GM23338 (cell line): Measurements from ENCODE around the gene RNGTT. TPM values are rescaled to one million over a fixed set of nuclear protein-coding genes. Genes with fewer than 3 reads are reported as not detected.

Experiments
- ATAC-seq: fragments of 200-7000 bp; cut with Tn5 transposase; 3 replicates; pipeline ENCODE4 v1.9.1; 2020
- DNase-seq: peaks from one replicate; pipeline ENCODE4 v3.0.0-alpha.2; 2015; ENCODE audit warnings: low spot score
- H2AFZ ChIP-seq: fragments of 200-600 bp; sonication (generic); 2 replicates; pipeline ENCODE4 v1.8.0; 2016; ENCODE audit warnings: antibody characterized with exemption, mild to moderate bottlenecking, moderate library complexity
- H3F3A ChIP-seq: fragments of 200-600 bp; sonication (generic); replicated peaks from 2 replicates; pipeline ENCODE4 v1.8.0; 2017; ENCODE audit warnings: antibody characterized with exemption, mixed run types, low read depth
- H3K27ac ChIP-seq: fragments of 200-600 bp; sonication (generic); 2 replicates; pipeline ENCODE4 v1.6.1; 2016; ENCODE audit warnings: low read depth
- H3K27me3 ChIP-seq: fragments of 200-600 bp; sonication (generic); 2 replicates; pipeline ENCODE4 v1.8.0; 2016; ENCODE audit warnings: mild to moderate bottlenecking, mixed run types, moderate library complexity; ENCODE audit not compliant: insufficient read depth
- H3K36me3 ChIP-seq: fragments of 200-600 bp; sonication (generic); 2 replicates; pipeline ENCODE4 v1.8.0; 2016; ENCODE audit warnings: mild to moderate bottlenecking; ENCODE audit not compliant: insufficient read depth
- H3K4me1 ChIP-seq: fragments of 200-600 bp; sonication (generic); 2 replicates; pipeline ENCODE4 v1.8.0; 2016; ENCODE audit warnings: mild to moderate bottlenecking, moderate library complexity; ENCODE audit not compliant: insufficient read depth
- H3K4me2 ChIP-seq: fragments of 200-600 bp; sonication (generic); 2 replicates; pipeline ENCODE4 v1.7.1; 2017; ENCODE audit warnings: mixed run types
- H3K4me3 ChIP-seq: fragments of 200-600 bp; sonication (generic); 2 replicates; pipeline ENCODE4 v1.6.1; 2016; ENCODE audit warnings: mixed run types
- H3K79me2 ChIP-seq: fragments of 200-600 bp; sonication (generic); replicated peaks from 2 replicates; pipeline ENCODE4 v1.8.0; 2017; ENCODE audit warnings: mild to moderate bottlenecking; ENCODE audit not compliant: insufficient read depth
- H3K9me2 ChIP-seq: fragments of 200-600 bp; sonication (generic); 2 replicates; pipeline ENCODE4 v1.8.0; 2017; ENCODE audit not compliant: insufficient read depth
- H4K20me1 ChIP-seq: fragments of 200-600 bp; sonication (generic); replicated peaks from 2 replicates; pipeline ENCODE4 v1.8.0; 2017; ENCODE audit warnings: mild to moderate bottlenecking; ENCODE audit not compliant: insufficient read depth
- H3K27ac Mint-ChIP-seq: 2 replicates; pipeline ENCODE4 v1.8.0; 2020; ENCODE audit warnings: inconsistent platforms, mild to moderate bottlenecking, moderate library complexity, mixed read lengths
- H3K27me3 Mint-ChIP-seq: 3 replicates; pipeline ENCODE4 v1.8.0; 2022; ENCODE audit warnings: low read depth, mild to moderate bottlenecking, moderate library complexity, mixed read lengths, inconsistent platforms; ENCODE audit not compliant: insufficient read depth, poor library complexity
- H3K36me3 Mint-ChIP-seq: 3 replicates; pipeline ENCODE4 v1.8.0; 2021; ENCODE audit warnings: low read depth, mild to moderate bottlenecking, inconsistent platforms, moderate library complexity, mixed read lengths
- H3K4me1 Mint-ChIP-seq: 3 replicates; pipeline ENCODE4 v1.8.0; 2020; ENCODE audit warnings: mild to moderate bottlenecking, inconsistent platforms, mixed read lengths
- H3K4me3 Mint-ChIP-seq: 3 replicates; pipeline ENCODE4 v1.8.0; 2021; ENCODE audit warnings: moderate library complexity, mild to moderate bottlenecking, inconsistent platforms, mixed read lengths
- H3K9me3 Mint-ChIP-seq: 3 replicates; pipeline ENCODE4 v1.8.0; 2020; ENCODE audit warnings: moderate library complexity, mild to moderate bottlenecking, inconsistent platforms, mixed read lengths
- JUNB ChIP-seq: IDR thresholded peaks from one replicate; pipeline ENCODE4 v1.6.1; 2016; ENCODE audit warnings: antibody characterized with exemption; ENCODE audit not compliant: unreplicated experiment
- polyA plus RNA-seq: library from polyadenylated mRNA; unstranded; fragments of >200 nt; fragmentation: Nextera tagmentation; extraction: Ambion mirVana; gene quantifications from 2 replicates; pipeline ENCODE4 v1.2.1, GENCODE V29; 2016
- total RNA-seq: library from RNA; depleted of rRNA; stranded (reverse); fragments of >200 nt; shearing (Covaris generic); gene quantifications from 2 replicates; pipeline ENCODE4 v1.2.3, GENCODE V29; 2014
- TF ChIP-seq, protein P1 (sequence below): fragments of 250-450 bp; sonication (Bioruptor Pico); IDR thresholded peaks from 2 replicates; pipeline ENCODE4 v1.5.0; 2020; ENCODE audit warnings: mild to moderate bottlenecking, moderate library complexity
- TF ChIP-seq, protein P2 (sequence below), 2 experiments: fragments of 200-600 bp in 1 of 2; sonication (generic) in 1 of 2; conservative IDR thresholded peaks; 2 replicates each; pipeline versions ENCODE4 v1.5.1 to v1.6.1; 2016 to 2017; ENCODE audit warnings: antibody characterized with exemption in 2 of 2, low read depth in 2 of 2, mild to moderate bottlenecking in 2 of 2, moderate library complexity in 1 of 2

The RNGTT gene
- total and polyA plus RNA-seq, 2 experiments from 2014 or later: 11.2 to 29.2 TPM

- DNase-seq (no peak), ATAC-seq (no peak)
- peaks cover 10% of the 10 kb centered on the region for H3K4me1 Mint-ChIP-seq
- H2AFZ ChIP-seq: no peak overlapping the region
- no peaks in the 10 kb centered on the region for H3K36me3 ChIP-seq
- H3K4me1 ChIP-seq: peaks cover 8% of the 10 kb centered on the region
- no peak overlapping the region for H3K27ac Mint-ChIP-seq
- H3K79me2 ChIP-seq: peaks cover 13% of the 10 kb centered on the region
- H3K27ac ChIP-seq: no peak overlapping the region
- H3K36me3 Mint-ChIP-seq: peaks cover 14% of the 10 kb centered on the region
- TF ChIP-seq JUNB: no peak
- TF ChIP-seq, protein P1, sequence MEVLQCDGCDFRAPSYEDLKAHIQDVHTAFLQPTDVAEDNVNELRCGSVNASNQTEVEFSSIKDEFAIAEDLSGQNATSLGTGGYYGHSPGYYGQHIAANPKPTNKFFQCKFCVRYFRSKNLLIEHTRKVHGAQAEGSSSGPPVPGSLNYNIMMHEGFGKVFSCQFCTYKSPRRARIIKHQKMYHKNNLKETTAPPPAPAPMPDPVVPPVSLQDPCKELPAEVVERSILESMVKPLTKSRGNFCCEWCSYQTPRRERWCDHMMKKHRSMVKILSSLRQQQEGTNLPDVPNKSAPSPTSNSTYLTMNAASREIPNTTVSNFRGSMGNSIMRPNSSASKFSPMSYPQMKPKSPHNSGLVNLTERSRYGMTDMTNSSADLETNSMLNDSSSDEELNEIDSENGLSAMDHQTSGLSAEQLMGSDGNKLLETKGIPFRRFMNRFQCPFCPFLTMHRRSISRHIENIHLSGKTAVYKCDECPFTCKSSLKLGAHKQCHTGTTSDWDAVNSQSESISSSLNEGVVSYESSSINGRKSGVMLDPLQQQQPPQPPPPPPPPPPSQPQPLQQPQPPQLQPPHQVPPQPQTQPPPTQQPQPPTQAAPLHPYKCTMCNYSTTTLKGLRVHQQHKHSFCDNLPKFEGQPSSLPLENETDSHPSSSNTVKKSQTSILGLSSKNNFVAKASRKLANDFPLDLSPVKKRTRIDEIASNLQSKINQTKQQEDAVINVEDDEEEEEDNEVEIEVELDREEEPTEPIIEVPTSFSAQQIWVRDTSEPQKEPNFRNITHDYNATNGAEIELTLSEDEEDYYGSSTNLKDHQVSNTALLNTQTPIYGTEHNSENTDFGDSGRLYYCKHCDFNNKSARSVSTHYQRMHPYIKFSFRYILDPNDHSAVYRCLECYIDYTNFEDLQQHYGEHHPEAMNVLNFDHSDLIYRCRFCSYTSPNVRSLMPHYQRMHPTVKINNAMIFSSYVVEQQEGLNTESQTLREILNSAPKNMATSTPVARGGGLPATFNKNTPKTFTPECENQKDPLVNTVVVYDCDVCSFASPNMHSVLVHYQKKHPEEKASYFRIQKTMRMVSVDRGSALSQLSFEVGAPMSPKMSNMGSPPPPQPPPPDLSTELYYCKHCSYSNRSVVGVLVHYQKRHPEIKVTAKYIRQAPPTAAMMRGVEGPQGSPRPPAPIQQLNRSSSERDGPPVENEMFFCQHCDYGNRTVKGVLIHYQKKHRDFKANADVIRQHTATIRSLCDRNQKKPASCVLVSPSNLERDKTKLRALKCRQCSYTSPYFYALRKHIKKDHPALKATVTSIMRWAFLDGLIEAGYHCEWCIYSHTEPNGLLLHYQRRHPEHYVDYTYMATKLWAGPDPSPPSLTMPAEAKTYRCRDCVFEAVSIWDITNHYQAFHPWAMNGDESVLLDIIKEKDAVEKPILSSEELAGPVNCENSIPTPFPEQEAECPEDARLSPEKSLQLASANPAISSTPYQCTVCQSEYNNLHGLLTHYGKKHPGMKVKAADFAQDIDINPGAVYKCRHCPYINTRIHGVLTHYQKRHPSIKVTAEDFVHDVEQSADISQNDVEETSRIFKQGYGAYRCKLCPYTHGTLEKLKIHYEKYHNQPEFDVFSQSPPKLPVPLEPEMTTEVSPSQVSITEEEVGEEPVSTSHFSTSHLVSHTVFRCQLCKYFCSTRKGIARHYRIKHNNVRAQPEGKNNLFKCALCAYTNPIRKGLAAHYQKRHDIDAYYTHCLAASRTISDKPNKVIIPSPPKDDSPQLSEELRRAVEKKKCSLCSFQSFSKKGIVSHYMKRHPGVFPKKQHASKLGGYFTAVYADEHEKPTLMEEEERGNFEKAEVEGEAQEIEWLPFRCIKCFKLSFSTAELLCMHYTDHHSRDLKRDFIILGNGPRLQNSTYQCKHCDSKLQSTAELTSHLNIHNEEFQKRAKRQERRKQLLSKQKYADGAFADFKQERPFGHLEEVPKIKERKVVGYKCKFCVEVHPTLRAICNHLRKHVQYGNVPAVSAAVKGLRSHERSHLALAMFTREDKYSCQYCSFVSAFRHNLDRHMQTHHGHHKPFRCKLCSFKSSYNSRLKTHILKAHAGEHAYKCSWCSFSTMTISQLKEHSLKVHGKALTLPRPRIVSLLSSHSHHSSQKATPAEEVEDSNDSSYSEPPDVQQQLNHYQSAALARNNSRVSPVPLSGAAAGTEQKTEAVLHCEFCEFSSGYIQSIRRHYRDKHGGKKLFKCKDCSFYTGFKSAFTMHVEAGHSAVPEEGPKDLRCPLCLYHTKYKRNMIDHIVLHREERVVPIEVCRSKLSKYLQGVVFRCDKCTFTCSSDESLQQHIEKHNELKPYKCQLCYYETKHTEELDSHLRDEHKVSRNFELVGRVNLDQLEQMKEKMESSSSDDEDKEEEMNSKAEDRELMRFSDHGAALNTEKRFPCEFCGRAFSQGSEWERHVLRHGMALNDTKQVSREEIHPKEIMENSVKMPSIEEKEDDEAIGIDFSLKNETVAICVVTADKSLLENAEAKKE: no peak
- TF ChIP-seq, protein P2, sequence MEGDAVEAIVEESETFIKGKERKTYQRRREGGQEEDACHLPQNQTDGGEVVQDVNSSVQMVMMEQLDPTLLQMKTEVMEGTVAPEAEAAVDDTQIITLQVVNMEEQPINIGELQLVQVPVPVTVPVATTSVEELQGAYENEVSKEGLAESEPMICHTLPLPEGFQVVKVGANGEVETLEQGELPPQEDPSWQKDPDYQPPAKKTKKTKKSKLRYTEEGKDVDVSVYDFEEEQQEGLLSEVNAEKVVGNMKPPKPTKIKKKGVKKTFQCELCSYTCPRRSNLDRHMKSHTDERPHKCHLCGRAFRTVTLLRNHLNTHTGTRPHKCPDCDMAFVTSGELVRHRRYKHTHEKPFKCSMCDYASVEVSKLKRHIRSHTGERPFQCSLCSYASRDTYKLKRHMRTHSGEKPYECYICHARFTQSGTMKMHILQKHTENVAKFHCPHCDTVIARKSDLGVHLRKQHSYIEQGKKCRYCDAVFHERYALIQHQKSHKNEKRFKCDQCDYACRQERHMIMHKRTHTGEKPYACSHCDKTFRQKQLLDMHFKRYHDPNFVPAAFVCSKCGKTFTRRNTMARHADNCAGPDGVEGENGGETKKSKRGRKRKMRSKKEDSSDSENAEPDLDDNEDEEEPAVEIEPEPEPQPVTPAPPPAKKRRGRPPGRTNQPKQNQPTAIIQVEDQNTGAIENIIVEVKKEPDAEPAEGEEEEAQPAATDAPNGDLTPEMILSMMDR (conservative IDR thresholded peaks at IDR 0.05; ENCODE audit: low read depth in 2 of 2): peak in 1 of 2 experiments; percentile 57; a peak in 3 of 4 replicates
- H3K9me2 ChIP-seq: no peaks in the 10 kb centered on the region
- no peak overlapping the region for H3K4me2 ChIP-seq
- peaks cover 2% of the 10 kb centered on the region for H3K27me3 Mint-ChIP-seq
- no peaks in the 10 kb centered on the region; the same call in 2 of the 3 replicates for H3K9me3 Mint-ChIP-seq
- H4K20me1 ChIP-seq: 0 out of 2 replicates have a peak, but pooled peaks cover under 1% of the 10 kb centered on the region
- no peaks in the 10 kb centered on the region for H3F3A ChIP-seq
- no peak overlapping the region for H3K4me3 Mint-ChIP-seq
- no peak overlapping the region for H3K4me3 ChIP-seq
- no peaks in the 10 kb centered on the region for H3K27me3 ChIP-seq
These were observed 44.4 kb downstream of the RNGTT start for GRCh38 chr6:88919032-88919431.
